Left colon (tissue), 2 donors: ENCODE results near the gene PRPF8. TPM values are rescaled to one million over a fixed set of nuclear protein-coding genes. Genes with fewer than 3 reads are reported as not detected.
A peak's percentile ranks its signal among the peaks of the same experiment; 100 is the strongest.
"Not testable (repeated sequence)": the region's sequence is repeated elsewhere in the genome, so short reads cannot be mapped to it uniquely, and the experiment has no call there.

Source experiments
- ATAC-seq: fragments of 200-7000 bp; cut with Tn5 transposase; one replicate; pipeline ENCODE4 v1.9.1; 2020; ENCODE audit warnings: mild to moderate bottlenecking, moderate library complexity
- DNase-seq, 2 donors: peaks; one replicate each; pipeline ENCODE4 v3.0.0-alpha.2; 2020
- intact Hi-C, 2 donors: fragments of 100-400 bp; cut with DNase I in 1 of 2; cut with micrococcal nuclease in 1 of 2; formaldehyde crosslinking; loops; one replicate each; pipeline versions ENCODE4 v1.11.2 to v1.14.0; 2022; cut with DNase I, micrococcal nuclease
- total RNA-seq, 2 donors: library from RNA; stranded (reverse); fragmentation: NEBNext Ultra II Directional; extraction: Animal tissue kit (Norgen Biotek cat#: 25700); gene quantifications; one replicate each; pipeline ENCODE4 v1.2.1, GENCODE V29; 2021
- donor health status: DM: no; HTN: no; CAD: no.
- donor health status: DM: yes; HTN: yes; CAD: no.

Gene PRPF8
- total RNA-seq, 2 donors from 2014 or later = 162 to 204 TPM

- ATAC-seq = no peak
- intact Hi-C loops = no loop called here
- peak in 1 of 2 donors; percentile 28 for DNase-seq
Measured at GRCh38 chr17:1718362-1719165, 33.9 kb upstream of the PRPF8 start.

GRCh38 chr17:1716912-1717695, 32.4 kb upstream of the PRPF8 start:
- intact Hi-C loops = no loop called here
- DNase-seq (peak; percentile 88 to 97), ATAC-seq (peak; percentile 60)

- DNase-seq (peak; percentile 99 to 100), ATAC-seq (peak; percentile 59)
- intact Hi-C loops = no loop called here
Measured at GRCh38 chr17:1716076-1716911, 31.6 kb upstream of the PRPF8 start.

- ATAC-seq (no peak), DNase-seq (no peak)
- intact Hi-C loops = no loop called here
Measured at GRCh38 chr17:1715803-1716075, 31.1 kb upstream of the PRPF8 start.

GRCh38 chr17:1714980-1715802, 30.5 kb upstream of the PRPF8 start:
- intact Hi-C loops = no loop called here
- ATAC-seq (peak; percentile 50), DNase-seq (peak; percentile 86 to 94)

- intact Hi-C loops = no loop called here
- peak; percentile 99 for DNase-seq
- ATAC-seq = peak; percentile 41
Measured at GRCh38 chr17:1714427-1714979, 29.8 kb upstream of the PRPF8 start.

GRCh38 chr17:1713878-1714426, 29.3 kb upstream of the PRPF8 start:
- intact Hi-C loops = no loop called here
- DNase-seq (peak; percentile 66 to 73), ATAC-seq (no peak)

GRCh38 chr17:1713160-1713877, 28.7 kb upstream of the PRPF8 start:
- intact Hi-C loops = no loop called here
- ATAC-seq (no peak), DNase-seq (no peak)

GRCh38 chr17:1712271-1712670, 27.6 kb upstream of the PRPF8 start:
- intact Hi-C loops = no loop called here
- DNase-seq = no peak
- no peak for ATAC-seq

GRCh38 chr17:1711804-1712203, 27.1 kb upstream of the PRPF8 start:
- ATAC-seq (no peak), DNase-seq (no peak)
- intact Hi-C loops = no loop called here

GRCh38 chr17:1710807-1711553, 26.3 kb upstream of the PRPF8 start:
- ATAC-seq (no peak), DNase-seq (no peak)
- intact Hi-C loops = no loop called here

GRCh38 chr17:1709971-1710806, 25.5 kb upstream of the PRPF8 start, which contains the start of gene TLCD2:
Gene TLCD2, minus strand, starts transcription at chr17:1710377. Its CDS starts 135 bp downstream, at chr17:1710242.
- ATAC-seq (peak; percentile 67), DNase-seq (peak; percentile 94 to 95)
- intact Hi-C loops = no loop called here

- peak in 1 of 2 donors; percentile 53 for DNase-seq
- intact Hi-C loops = no loop called here
- peak; percentile 18 for ATAC-seq
Measured at GRCh38 chr17:1709403-1709951, 24.8 kb upstream of the PRPF8 start.

GRCh38 chr17:1708791-1709346, 24.2 kb upstream of the PRPF8 start:
- DNase-seq, intact Hi-C loops, ATAC-seq: not testable (repeated sequence)

GRCh38 chr17:1707107-1707506, 22.4 kb upstream of the PRPF8 start:
- intact Hi-C loops = no loop called here
- ATAC-seq (no peak), DNase-seq (no peak)
